GM19452 (cell line): Measurements from ENCODE around the gene FOXE3.
"Not testable (repeated sequence)": the region's sequence is repeated elsewhere in the genome, so short reads cannot be mapped to it uniquely, and the experiment has no call there.

Source experiments
- ATAC-seq: cut with Tn5 transposase; IDR thresholded peaks from one replicate; pipeline ENCODE4 v1.9.1; 2021; ENCODE audit not compliant: unreplicated experiment

The FOXE3 gene

DNA sequence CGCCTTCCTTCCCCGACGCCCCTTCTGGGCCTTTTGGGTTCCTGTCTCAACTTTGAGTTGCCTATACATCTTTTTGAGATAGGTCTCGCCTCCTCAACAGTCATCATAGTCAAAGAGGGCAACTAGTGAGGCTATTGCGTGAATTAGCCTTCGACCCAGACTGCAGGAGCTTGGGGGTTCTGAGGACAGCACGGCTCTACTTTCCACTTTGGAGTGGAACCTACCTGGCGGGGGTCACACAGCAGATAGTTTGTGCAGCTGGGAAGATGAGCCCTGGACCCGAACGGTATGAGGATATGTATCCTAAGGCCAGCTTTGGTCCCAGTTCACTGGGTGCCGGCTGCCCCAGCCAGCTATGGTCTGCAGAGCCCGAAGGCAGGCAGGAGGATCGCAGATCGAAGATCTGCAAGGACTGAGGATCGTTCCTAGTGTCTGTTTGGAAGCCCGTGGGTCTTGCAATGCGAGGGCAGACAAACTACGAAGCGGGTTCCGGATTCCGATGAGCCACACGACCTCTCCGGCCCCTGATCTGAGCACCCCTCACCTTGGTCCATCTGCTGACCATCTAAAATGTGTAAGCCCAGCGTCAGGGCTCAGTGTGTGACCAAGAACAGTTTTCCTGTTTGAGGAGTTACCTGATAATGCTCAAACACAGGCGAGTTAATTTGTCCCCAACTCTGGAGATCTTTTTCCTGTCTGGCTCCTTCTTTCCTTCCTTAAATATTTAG is 29.9 kb downstream of the FOXE3 start:
- ATAC-seq = no peak

DNA sequence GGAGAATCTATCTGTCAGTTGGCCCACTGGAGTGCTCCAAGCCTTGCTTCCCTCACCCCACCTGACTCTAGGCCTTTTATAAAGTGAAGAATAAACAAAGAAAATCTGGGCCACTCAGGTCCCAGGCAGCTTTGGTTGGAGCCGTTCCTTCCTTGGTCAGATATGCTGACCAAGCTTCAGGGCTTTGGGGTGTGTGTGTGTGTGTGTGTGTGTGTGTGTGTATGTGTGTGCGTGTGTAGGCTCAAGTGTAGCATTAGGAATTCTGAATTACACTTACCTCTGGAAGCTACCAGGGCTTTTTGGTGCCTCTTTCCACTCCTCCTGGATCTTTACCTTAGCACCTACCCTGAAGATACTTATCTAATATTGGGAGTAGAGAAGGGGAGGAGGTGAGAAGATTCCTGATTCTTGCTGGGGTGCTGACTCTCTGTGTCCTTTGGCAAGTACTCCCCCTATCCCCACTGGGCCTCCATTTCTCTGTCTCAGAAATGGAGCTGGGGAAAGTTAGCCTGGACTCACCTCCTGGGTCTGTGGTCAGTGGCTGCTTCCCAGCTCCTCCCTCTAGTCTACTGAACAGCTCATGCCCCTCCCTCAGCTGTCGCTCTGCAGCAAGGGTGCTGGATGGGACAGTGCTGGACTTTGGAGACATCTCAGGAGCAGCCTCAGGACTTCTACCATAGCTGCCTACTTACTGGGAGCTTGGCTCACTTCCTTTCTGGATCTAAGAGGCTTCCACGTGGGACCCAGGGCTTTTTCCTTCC is 32.6 kb downstream of the FOXE3 start:
- no peak for ATAC-seq

DNA sequence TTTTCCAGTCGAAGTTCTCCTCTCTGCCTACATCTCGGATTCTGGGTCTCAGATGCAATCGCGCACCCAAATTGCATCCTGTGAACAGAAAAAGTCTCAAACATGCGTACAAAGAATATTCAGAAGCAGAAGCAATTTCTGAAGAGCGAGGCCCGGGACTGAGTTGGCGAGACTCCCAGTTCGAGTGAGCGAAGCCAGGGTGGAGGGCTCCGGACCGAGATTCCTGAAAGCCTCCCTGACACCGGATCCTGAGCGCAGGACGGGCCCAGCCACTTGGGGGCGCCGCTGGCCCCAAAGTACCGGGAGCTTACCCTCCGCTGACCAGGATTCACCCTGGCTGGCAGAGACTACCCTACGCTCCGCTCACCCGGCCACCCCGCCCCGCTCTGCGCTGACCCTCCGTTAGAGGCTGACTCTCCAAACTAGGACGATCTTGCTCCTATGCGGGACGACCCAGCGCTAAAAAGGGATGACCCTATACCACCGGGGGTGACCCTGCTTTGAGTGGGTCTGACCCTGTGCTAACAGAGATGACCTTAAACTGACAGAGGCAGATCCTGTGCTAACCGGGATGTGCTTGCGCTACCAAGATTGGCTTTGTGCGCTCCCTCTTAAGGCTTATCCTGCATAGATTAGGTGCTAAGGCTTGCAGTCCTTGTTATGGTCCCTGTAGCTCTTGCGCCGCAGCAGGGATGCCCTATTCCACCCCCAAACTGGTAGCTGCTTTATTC is 33.9 kb downstream of the FOXE3 start:
- ATAC-seq = no peak

DNA sequence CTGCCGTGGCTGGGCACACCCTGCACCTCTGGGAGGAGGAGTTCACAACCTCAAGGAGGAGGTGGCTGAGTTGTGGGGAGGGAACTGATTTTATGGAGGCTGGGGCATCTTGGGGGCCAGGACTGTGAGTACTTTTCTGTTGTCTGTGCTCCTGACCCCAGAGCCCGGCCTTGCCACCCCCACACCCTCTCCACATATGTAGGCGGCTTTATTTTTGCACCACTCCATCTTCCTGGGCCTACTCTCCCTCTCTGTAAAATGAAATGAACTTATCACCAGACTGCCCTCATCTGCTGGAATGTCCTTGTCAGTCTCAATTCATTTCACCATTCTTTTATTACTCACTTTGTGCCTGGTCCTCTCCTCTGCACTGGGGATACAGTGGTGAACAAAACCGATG is 34.5 kb downstream of the FOXE3 start:
- no peak for ATAC-seq

DNA sequence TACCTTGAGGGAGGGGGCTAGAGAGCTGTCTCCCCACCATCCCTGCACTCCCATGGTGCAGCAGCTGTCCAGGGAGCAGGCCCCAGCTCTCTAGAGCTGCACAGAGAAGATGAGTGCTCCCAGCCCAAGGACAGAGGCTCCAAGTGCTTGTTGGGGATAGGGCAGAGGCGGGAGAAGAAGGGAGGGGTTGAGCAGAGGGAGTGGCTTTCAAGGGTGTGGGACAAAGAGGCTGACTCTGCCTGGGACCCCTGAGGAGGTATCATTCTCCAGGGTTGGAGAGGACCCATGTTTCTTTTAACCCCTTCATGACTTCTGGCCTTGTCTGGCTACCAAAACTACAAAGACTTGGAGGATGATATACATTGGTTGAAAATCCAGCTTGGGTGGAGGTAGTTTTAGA is 36.3 kb downstream of the FOXE3 start:
- no peak for ATAC-seq

DNA sequence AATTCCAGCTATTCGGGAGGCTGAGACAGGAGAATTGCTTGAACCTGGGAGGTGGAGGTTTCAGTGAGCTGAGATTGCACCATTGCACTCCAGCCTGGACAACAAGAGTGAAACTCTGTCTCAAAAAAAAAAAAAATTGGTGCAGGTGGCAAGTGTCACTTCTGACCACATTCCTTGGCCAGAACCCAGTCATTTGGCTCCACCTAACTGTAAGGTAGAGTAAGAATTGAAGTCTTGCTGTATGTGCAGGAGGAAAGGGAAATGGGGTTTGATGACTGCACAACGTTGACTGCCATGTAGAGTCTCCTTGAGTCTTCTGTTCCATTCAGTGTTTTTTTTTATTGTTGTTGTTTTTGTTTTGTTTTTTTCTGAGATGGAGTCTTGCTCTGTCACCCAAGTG is 37.8 kb downstream of the FOXE3 start:
- not testable (repeated sequence) for ATAC-seq

DNA sequence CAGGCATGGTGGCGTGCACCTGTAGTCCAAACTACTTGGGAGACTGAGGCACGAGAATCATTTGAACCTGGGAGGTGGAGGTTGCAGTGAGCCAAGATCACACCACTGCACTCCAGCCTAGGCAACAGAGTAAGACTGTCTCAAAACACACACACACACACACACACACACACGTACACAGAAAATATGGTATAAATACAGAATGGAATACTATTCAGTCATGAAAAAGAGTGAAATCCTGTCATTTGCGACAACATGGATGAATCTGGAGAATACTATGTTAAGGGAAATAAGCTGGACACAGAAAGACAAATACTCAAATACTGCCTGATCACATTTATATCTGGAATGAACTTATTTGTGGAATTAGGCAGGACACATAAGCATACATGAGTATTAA is 40.2 kb downstream of the FOXE3 start:
- no peak for ATAC-seq

DNA sequence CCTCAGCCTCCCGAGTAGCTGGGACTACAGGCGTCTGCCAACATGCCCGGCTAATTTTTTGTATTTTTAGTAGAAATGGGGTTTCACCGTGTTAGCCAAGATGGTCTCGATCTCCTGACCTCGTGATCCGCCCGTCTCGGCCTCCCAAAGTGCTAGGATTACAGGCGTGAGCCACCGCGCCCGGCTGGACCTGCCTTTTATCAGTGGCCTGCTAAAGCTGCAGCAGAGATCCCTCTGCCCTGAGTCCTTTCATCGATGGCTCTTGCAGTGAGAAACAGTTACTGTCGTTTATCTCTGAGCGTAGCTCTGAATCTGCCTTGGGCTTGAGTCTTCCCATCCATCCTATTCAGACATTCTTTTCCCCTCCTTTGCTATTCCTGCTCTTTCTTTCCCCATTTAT is 41.5 kb downstream of the FOXE3 start:
- ATAC-seq = not testable (repeated sequence)

DNA sequence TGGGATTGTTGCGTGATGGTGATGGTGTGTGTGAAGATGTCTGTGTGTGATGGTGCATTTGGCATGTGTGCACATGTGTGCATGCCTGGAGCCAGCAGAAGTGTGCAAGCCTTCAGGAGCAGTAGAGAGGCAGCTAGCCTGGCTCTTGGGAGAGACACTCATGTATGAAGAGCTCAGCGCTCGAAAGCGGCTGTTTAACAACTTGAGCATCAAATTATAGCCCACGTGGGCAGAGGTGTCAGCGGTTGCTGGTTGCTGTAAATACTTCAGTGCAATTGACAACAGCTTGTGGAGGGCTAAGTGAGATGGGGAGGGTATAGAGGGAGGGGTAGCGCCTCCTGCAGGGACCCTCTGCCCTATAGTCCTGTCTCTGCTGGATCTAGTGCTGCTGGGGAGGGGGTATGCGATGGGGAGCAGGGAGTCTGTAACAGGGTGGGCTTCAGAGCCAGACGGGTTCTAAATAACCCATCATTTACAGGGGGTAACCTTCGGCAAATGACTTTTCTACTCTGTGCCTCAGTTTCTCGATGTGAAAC is 43.2 kb downstream of the FOXE3 start:
- no peak for ATAC-seq

DNA sequence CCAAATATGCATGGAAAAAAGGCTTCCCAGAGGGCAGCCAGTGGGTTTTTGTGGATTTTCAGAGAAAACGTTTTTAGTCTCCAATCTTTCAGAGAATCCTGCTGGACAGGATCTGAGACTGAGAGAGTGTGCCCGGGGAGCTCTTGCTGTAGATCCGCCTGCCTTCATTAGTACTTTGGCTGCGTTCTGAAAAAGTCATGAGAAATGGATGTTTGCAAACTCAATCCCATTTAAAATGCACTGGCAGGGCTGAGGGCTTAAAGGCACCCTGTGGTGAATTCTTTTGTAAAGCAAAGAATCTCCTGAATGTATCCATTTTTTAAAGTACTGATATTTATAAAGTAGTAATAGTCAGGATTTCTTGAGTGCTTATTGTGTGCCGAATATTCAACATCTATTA is 44.0 kb downstream of the FOXE3 start:
- no peak for ATAC-seq

DNA sequence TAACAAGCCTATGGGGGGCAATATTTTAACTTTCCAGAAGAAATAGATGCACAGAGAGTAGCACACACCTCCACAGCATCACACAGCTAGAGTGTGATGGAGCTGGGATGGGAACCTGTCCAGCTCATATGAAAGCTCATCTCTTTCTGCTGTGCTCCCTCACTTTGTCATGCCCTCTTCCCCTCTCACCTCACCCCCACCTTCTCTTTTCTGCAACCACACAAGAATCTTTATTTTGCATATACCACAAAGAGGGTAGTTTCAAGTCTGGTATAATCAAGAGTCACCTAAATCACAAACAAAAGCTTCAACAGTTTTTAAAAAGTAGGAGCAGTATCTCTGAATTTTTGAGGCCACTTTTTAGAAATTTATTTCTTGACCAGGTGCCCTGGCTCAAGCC is 44.4 kb downstream of the FOXE3 start:
- peak; percentile 53 for ATAC-seq

DNA sequence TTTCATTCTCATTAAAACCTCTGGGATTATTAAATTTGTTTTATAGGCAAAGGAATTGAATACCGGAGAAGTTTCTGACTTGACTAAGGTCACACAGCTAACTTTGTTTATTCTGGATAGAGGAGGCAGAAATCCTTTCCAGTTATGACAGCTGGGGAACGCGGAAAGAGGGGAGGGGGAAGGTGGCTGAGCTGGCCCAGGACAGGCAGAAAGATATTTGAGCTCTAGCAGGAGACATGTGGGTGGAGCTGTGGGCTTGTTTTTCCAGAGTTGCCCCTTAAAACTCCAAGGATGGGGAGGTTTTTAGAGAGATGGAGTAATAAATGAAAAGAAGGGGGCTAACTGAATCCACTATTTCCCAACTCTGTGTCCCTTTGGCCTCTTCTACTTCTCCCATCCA is 49.5 kb downstream of the FOXE3 start:
- no peak for ATAC-seq
